ENCODE results near the gene TJP3. TPM values are rescaled to one million over a fixed set of nuclear protein-coding genes. Genes with fewer than 3 reads are reported as not detected.

The TJP3 gene
- total RNA-seq, 1 donor from 2014 or later: 21.7 TPM

DNA sequence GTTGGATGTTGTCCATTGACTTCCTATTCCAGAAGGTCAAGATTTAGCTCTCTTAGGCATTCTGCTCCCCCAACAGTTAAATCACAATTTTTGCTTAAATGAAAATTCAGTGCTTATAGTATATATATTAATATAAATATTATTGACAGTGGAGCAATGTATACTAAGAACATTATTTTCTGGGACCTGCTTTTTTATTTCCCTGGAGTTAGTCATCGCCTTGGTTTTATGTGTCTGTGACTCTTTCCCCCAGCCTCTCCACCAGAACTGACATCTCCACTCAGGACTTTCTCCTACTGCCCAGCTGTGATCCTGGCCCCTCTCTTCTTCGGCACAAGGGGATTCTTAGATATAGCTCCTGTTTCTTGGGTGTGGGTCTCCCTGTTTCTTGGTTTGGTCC, 88.2 kb downstream of the TJP3 start:
- peaks cover 11% of the 10 kb centered on the region for H3K9me3 Mint-ChIP-seq
- H3K4me3 Mint-ChIP-seq: no peak overlapping the region
- no peaks in the 10 kb centered on the region for H3K4me1 Mint-ChIP-seq
- H3K27me3 Mint-ChIP-seq (ENCODE audit: low read depth): peaks cover 39% of the 10 kb centered on the region
- TF ChIP-seq, protein P1, sequence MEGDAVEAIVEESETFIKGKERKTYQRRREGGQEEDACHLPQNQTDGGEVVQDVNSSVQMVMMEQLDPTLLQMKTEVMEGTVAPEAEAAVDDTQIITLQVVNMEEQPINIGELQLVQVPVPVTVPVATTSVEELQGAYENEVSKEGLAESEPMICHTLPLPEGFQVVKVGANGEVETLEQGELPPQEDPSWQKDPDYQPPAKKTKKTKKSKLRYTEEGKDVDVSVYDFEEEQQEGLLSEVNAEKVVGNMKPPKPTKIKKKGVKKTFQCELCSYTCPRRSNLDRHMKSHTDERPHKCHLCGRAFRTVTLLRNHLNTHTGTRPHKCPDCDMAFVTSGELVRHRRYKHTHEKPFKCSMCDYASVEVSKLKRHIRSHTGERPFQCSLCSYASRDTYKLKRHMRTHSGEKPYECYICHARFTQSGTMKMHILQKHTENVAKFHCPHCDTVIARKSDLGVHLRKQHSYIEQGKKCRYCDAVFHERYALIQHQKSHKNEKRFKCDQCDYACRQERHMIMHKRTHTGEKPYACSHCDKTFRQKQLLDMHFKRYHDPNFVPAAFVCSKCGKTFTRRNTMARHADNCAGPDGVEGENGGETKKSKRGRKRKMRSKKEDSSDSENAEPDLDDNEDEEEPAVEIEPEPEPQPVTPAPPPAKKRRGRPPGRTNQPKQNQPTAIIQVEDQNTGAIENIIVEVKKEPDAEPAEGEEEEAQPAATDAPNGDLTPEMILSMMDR (IDR thresholded peaks at IDR 0.05; ENCODE audit: unreplicated experiment): no peak
- DNase-seq (ENCODE audit: low spot score in 2 of 2, unreplicated experiment in 2 of 2): no peak
- H3K27ac Mint-ChIP-seq: no peak overlapping the region
- H3K36me3 Mint-ChIP-seq: no peaks in the 10 kb centered on the region

DNA sequence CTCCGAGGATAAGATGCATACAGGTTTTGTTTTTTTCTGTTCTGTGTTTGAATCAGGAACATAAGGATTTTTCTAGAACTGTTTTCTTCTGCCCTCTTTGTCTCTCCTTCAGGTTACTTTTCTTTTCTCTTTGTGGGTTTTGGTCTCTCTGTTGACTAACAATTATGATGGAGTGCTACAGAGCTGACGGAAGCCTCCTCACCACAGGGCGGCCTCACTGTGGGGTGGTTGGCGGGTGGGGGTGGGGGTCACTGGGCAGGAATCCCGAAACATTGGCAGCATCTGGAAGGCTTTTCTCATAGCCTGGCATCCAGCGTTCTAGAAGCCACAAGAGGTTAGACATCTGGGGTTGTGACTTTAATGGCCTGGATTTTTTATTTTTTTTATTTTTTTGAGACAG, 90.0 kb downstream of the TJP3 start:
- Mint-ChIP-seq H3K27me3 (ENCODE audit: low read depth) (peaks cover 51% of the 10 kb centered on the region), H3K4me1 (peaks cover 1% of the 10 kb centered on the region), H3K36me3 (no peaks in the 10 kb centered on the region), H3K27ac (no peak overlapping the region), H3K9me3 (peaks cover 11% of the 10 kb centered on the region), H3K4me3 (no peak overlapping the region)
- DNase-seq (ENCODE audit: low spot score in 2 of 2, unreplicated experiment in 2 of 2): no peak
- TF ChIP-seq, protein P1 (IDR thresholded peaks at IDR 0.05; ENCODE audit: unreplicated experiment): no peak

Other genes with a start within 250 kb of the TJP3 start
- 0.60 TPM in 1 of 3 replicates, not detected in the others for gene SMIM24, start 227.9 kb upstream of the TJP3 start, total RNA-seq
- gene SMIM44, start 224.9 kb upstream of the TJP3 start, total RNA-seq: not detected in 3 replicates
- 8.5 to 9.1 TPM (median 8.7 TPM) in 3 replicates for gene DOHH, start 207.7 kb upstream of the TJP3 start, total RNA-seq
- 53.7 to 54.9 TPM (median 53.9 TPM) in 3 replicates for gene FZR1, start 202.1 kb upstream of the TJP3 start, total RNA-seq
- 2.3 to 3.5 TPM (median 2.6 TPM) in 3 replicates for gene TEKTIP1, start 169.2 kb upstream of the TJP3 start, total RNA-seq
- gene MFSD12, start 150.8 kb upstream of the TJP3 start, total RNA-seq: 58.3 to 61.1 TPM (median 59.5 TPM) in 3 replicates
- 89.5 to 94.9 TPM (median 93.9 TPM) in 3 replicates for gene HMG20B, start 135.4 kb upstream of the TJP3 start, total RNA-seq
- 0.07 to 0.11 TPM (median 0.09 TPM) in 3 replicates for gene GIPC3, start 122.9 kb upstream of the TJP3 start, total RNA-seq
- gene TBXA2R, start 101.5 kb upstream of the TJP3 start, total RNA-seq: 0.38 to 1.0 TPM (median 0.47 TPM) in 3 replicates
- 36.6 to 39.2 TPM (median 37.3 TPM) in 3 replicates for gene CACTIN, start 81.6 kb upstream of the TJP3 start, total RNA-seq
- 43.9 to 47.1 TPM (median 45.7 TPM) in 3 replicates for gene PIP5K1C, start 7.9 kb upstream of the TJP3 start, total RNA-seq
- gene APBA3, start 53.3 kb downstream of the TJP3 start, total RNA-seq: 22.1 to 25.2 TPM (median 23.5 TPM) in 3 replicates
- 26.8 to 30.2 TPM (median 27.6 TPM) in 3 replicates for gene MRPL54, start 54.3 kb downstream of the TJP3 start, total RNA-seq
- not detected in 3 replicates for gene RAX2, start 63.8 kb downstream of the TJP3 start, total RNA-seq
- gene MATK, start 78.0 kb downstream of the TJP3 start, total RNA-seq: 3.7 to 5.0 TPM (median 4.0 TPM) in 3 replicates
- 2.6 to 3.6 TPM (median 3.0 TPM) in 3 replicates for gene ZFR2, start 160.7 kb downstream of the TJP3 start, total RNA-seq
- gene ATCAY, start 172.3 kb downstream of the TJP3 start, total RNA-seq: 0.18 TPM in 1 of 3 replicates, not detected in the others
- not detected in 3 replicates for gene NMRK2, start 224.7 kb downstream of the TJP3 start, total RNA-seq